ENCODE data around the gene AKR1C8.
"Not testable (repeated sequence)": the region's sequence is repeated elsewhere in the genome, so short reads cannot be mapped to it uniquely, and the experiment has no call there.

AKR1C8 gene

DNA sequence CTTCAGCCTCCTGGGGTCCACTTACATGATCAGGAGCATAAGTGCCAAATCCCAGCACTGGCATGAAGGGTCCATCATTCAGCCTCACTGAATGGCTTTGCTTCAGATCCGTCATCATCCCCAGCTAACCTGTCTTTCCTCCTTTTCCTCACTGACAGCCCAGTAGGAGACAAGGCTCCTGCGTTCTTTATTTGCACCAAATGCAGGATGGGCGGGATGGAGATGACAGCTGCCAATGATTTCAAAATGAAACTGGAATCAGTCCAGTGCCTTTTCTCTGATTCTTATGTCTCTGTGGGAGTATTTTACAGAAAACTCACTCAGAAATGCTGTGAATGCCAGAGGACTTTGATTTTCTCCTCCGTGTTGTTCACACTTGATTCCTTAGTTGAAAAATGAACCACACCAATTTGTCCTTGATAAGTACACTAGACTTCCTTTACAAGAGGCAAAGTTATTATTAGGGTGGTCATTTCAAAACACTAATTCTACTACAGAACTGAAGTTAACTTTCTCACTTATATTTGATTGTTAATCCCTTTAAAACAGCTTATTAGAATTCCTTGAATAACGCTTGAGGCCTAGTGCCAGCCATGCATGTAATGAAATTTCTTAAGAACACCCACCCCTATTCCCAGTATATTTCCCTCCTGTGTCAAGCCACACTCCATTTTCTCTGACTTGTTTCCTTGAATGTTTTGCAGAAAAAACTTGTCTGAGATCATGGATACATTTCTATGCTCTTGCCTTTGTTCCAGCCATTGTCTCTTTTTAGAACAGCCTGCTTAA is at the start of gene AKR1C8:
Gene AKR1C8 (minus strand): TSS at position 164 of the 789 bp plus-strand sequence. CDS start 46 bp downstream, at position 118.
- DNase-seq: no peak

GRCh38 chr10:5234106-5234860 is 49.3 kb upstream of the AKR1C8 start:
- peak; percentile 7 for DNase-seq

- DNase-seq: no peak
Measured at GRCh38 chr10:5233324-5233723, 48.4 kb upstream of the AKR1C8 start.

- DNase-seq: no peak
Measured at GRCh38 chr10:5229019-5229418, 44.1 kb upstream of the AKR1C8 start.

DNA sequence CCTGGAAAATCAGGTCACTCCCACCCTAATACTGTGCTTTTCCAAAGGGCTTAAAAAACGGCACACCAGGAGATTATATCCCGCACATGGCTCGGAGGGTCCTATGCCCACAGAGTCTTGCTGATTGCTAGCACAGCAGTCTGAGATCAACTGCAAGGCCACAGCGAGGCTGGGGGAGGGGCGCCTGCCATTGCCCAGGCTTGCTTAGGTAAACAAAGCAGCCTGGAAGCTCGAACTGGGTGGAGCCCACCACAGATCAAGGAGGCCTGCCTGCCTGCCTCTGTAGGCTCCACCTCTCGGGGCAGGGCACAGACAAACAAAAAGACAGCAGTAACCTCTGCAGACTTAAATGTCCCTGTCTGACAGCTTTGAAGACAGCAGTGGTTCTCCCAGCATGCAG is 38.0 kb upstream of the AKR1C8 start:
- DNase-seq: not testable (repeated sequence)

DNA sequence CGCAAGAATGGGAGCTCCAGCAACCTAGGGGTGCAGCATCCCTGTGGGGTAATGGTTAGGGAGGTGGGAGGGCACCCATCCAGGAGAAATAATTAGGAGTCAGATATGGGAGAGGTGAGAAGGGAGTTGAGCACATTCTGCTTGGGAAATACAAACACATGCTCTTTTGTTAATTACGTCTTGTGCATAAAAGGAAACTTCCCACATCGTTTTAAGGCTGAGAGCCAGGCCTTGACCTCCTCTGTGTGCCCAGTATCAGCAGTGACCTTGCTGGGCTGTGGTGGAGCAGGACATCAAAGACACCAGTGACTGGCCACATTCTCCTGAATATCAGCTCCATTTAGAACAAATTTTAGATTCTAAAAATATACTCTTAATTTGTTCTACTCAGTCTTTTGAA is 34.3 kb upstream of the AKR1C8 start:
- DNase-seq: no peak

DNA sequence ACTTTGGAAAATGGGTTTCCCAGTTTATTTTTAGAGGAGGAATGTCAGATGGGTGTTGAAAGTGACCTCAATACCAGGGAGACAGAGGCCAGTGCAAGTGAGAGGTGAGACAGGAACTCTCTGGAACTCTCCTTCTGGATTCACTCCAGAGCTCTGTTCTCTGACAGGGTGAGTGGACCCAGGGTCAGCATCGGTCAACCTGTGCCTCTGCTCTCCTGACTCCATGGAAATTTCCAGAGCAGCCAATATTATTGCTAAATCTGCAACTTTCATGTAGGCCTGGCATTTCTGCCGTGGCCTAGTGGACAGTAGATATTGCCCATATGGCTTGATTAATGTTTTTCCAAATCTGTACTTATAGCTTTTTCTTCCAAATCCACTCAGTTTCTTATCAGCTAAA is 31.9 kb upstream of the AKR1C8 start:
- DNase-seq: no peak

GRCh38 chr10:5211696-5212536 is 27.0 kb upstream of the AKR1C8 start:
- DNase-seq: no peak

DNA sequence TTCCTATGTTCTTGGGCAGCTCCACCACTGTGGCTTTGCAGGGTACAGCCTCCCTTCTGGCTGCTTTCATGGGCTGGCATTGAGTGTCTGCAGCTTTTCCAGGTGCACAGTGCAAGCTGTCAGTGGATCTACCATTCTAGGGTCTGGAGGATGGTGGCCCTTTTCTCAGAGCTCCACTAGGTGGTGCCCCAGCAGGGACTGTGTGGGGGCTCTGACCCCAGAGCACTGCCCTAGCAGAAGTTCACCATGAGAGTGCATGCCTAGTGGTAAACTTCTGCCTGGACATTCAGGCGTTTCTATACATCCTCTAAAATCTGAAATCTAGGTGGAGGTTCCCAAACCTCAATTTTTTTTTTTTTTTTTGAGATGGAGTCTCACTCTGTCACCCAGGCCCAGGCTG is 25.3 kb upstream of the AKR1C8 start:
- DNase-seq: not testable (repeated sequence)

DNA sequence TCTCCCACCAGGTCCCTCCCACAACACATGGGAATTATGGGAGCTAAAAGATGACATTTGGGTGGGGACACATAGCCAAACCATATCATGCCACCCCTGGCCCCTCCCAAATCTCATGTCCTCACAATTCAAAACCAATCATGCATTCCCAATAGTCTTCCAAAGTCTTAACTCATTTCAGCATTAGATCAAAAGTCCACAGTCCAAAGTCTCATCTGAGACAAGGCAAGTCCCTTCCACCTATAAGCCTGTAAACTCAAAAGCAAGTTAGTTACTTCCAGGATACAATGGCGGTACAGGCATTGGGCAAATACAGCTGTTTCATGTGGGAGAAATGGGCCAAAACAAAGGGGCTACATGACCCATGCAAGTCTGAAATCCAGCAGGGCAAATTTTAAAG is 24.8 kb upstream of the AKR1C8 start:
- DNase-seq: not testable (repeated sequence)

GRCh38 chr10:5206799-5207198 is 21.8 kb upstream of the AKR1C8 start:
- no peak for DNase-seq

DNA sequence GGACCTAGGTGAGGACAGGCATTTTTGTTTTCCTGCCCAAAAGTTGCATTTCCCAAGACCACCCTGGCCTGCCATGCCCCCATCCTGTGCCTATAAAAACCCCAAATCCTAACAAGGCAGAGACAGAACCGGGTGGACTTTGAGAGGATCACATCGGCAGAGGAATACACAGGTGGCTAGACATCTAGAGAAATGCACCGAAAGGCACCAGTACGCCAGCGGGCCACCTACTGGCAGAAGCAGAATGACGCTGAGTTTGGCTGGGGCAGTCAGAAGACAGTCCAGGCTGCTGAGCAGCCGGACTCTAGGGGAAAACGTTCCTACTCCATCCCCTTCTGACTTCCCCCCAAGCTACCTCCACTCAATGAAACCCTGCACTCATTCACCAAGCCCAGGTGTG is 14.4 kb upstream of the AKR1C8 start:
- no peak for DNase-seq

GRCh38 chr10:5198386-5198785 is 13.4 kb upstream of the AKR1C8 start:
- DNase-seq: no peak

DNA sequence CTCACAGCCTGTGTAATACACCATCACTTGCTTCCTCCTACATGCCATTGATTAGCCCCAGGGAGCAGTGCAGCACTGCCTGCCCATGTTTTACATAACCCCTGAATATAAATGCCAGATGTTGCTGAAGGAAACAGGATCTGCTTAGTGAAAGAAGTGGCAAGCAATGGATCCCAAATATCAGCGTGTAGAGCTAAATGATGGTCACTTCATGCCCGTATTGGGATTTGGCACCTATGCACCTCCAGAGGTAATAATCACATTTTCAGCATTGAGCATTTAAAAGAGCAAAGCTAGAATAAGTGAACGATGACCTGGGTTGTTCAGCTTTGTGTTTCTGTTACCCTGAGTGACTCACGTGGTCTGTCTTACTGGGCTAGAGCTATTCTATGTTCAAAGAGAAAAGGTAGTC is 11.8 kb upstream of the AKR1C8 start, which contains the start of gene AKR1C4:
Gene AKR1C4 (plus strand): TSS at position 136 of the 412 bp plus-strand sequence. CDS start 31 bp downstream, at position 167.
- no peak for DNase-seq

GRCh38 chr10:5195727-5196374 is 10.9 kb upstream of the AKR1C8 start:
- no peak for DNase-seq

GRCh38 chr10:5194431-5194830 is 9.5 kb upstream of the AKR1C8 start:
- no peak for DNase-seq

DNA sequence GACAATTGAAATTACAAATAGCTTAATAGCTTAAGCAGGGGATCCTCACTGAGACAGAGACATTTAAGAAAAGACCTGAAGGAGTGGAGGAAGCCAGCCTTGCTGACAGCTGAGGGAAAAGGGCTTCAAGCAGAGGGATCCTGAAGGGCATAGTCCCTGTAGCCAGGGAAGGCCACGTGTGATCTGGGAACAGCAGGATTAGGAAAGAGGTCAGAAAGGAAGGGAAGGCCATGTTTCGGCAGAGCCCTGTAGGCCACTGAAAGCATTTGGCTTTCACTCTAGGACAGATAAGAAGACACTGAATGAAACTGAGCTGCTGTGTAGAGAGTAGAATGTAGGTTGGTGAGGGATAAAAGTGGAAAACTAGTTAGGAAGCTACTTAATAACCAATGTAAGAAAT is 3.4 kb upstream of the AKR1C8 start:
- no peak for DNase-seq

- DNase-seq: no peak
Measured at GRCh38 chr10:5187867-5188266, 2.9 kb upstream of the AKR1C8 start.

DNA sequence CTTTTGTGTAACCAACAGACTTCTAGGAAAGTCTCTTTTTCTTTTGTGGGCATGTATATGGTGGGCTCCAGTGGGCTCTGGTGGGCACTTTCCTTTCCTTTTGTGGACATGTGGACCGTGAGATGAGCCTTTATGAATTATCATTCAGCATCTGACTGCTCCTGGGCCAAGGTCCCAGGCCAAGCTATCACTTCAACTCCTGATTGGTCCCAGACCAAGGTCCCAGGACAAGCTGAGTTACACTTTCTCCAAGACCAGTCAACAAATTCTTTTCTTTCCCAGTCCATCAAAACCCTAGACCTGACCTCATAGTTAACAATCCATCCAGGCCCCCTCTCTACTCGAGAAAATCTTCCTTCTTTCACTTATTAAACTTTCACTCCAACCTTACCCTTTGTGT is 1.0 kb downstream of the AKR1C8 start:
- no peak for DNase-seq

DNA sequence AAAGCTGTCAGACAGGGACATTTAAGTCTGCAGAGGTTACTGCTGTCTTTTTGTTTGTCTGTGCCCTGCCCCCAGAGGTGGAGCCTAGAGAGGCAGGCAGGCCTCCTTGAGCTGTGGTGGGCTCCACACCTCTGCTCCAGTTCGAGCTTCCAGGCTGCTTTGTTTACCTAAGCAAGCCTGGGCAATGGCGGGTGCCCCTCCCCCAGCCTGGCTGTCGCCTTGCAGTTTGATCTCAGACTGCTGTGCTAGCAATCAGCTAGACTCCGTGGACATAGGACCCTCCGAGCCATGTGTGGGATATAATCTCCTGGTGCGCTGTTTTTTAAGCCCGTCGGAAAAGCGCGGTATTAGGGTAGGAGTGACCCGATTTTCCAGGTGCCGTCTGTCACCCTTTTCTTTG is 4.4 kb downstream of the AKR1C8 start:
- not testable (repeated sequence) for DNase-seq

DNA sequence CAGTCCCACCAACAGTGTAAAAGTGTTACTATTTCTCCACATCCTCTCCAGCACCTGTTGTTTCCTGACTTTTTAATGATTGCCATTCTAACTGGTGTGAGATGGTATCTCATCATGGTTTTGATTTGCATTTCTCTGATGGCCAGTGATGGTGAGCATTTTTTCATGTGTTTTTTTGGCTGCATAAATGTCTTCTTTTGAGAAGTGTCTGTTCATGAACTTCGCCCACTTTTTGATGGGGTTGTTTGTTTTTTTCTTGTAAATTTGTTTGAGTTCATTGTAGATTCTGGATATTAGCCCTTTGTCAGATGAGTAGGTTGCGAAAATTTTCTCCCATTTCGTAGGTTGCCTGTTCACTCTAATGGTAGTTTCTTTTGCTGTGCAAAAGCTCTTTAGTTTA is 9.4 kb downstream of the AKR1C8 start:
- DNase-seq: not testable (repeated sequence)

DNA sequence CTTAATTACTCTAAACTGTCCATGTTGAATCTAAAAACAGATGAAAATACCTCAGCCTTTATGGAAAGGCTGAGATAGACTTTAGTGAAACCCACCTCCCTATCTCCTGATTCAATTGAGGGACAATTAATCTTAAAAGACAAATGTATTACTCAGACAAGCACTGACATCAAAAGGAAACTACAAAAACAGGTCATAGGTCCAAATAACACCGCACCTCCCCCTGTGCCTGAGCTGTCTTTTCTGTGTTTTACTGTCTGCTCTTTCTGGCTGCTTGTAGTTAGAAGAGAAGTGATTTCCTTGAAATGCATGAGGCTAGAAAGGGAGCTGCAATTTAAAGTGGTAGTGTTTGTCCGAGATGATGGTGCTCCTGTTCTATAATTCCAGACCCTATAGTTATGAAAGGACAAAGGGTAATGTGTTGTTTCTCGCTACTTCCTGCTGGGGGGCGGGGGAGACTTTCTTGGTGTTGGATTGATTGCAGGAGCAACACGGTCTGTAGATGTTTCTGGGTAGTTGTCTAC is 16.0 kb downstream of the AKR1C8 start:
- DNase-seq: no peak
